HepG2 (cell line): Measurements from ENCODE around the gene ERMARD. TPM values are rescaled to one million over a fixed set of nuclear protein-coding genes. Genes with fewer than 3 reads are reported as not detected.

Experiments
- ATF1 ChIP-seq: IDR thresholded peaks from 2 replicates; pipeline ENCODE4 v1.6.1; 2016; ENCODE audit warnings: mild to moderate bottlenecking, control low read depth
- KMT2A ChIP-seq: sonication (generic); formaldehyde crosslinking; IDR thresholded peaks from 2 replicates; pipeline ENCODE4 v1.4.0; 2020; ENCODE audit warnings: missing genetic modification reagents
- POLR2A ChIP-seq, 2 experiments: IDR thresholded peaks; 2 replicates each; pipeline ENCODE4 v1.6.1; 2011; ENCODE audit warnings: low read depth in 2 of 2, low read length in 2 of 2, mild to moderate bottlenecking in 1 of 2, moderate library complexity in 1 of 2; ENCODE audit not compliant: insufficient read depth in 1 of 2
- ZBTB38 ChIP-seq: sonication (generic); formaldehyde crosslinking; IDR thresholded peaks from 2 replicates; pipeline ENCODE4 v1.5.1; 2020; ENCODE audit warnings: mild to moderate bottlenecking, missing genetic modification reagents
- ZNF501 ChIP-seq: sonication (generic); formaldehyde crosslinking; IDR thresholded peaks from 2 replicates; pipeline ENCODE4 v1.5.1; 2020; ENCODE audit warnings: mild to moderate bottlenecking, moderate library complexity, missing genetic modification reagents
- polyA plus RNA-seq, 8 experiments: library from polyadenylated mRNA; depleted of rRNA in 3 of 8; stranded (reverse) in 7 of 8; unstranded in 1 of 8; fragments of >200 nt; fragmentation: Illumina TruSeq in 4 of 8; extraction: Trizol in 4 of 8; gene quantifications; 2 replicates each; pipeline versions ENCODE4 v1.2.1 to v1.2.3, GENCODE V29; 2011 to 2016; ENCODE audit warnings: low read depth in 4 of 8, missing spikeins in 1 of 8, mixed read lengths in 1 of 8; ENCODE audit not compliant: insufficient read depth in 1 of 8
- total RNA-seq, 5 experiments: library from RNA; depleted of rRNA; stranded (reverse); fragments of >200 nt; fragmentation: Illumina TruSeq; extraction: Trizol; gene quantifications; 2 replicates each; pipeline ENCODE4 v1.2.3, GENCODE V29; 2016; ENCODE audit warnings: low read depth in 1 of 5
- TF ChIP-seq, protein P1 (sequence below), 2 experiments: sonication (generic) in 1 of 2; formaldehyde crosslinking in 1 of 2; IDR thresholded peaks; 2 replicates each; pipeline versions ENCODE4 v1.5.1 to v1.6.1; 2011 to 2020; ENCODE audit warnings: borderline replicate concordance in 1 of 2, low read depth in 1 of 2, low read length in 1 of 2, mild to moderate bottlenecking in 1 of 2, missing genetic modification reagents in 1 of 2, moderate library complexity in 1 of 2
- TF ChIP-seq, protein P2 (sequence below): sonication (generic); formaldehyde crosslinking; IDR thresholded peaks from 2 replicates; pipeline ENCODE4 v1.4.0; 2020; ENCODE audit warnings: mild to moderate bottlenecking, missing genetic modification reagents
- TF ChIP-seq, protein P3 (sequence below): sonication (generic); formaldehyde crosslinking; IDR thresholded peaks from 2 replicates; pipeline ENCODE4 v1.8.0; 2022; ENCODE audit warnings: mild to moderate bottlenecking, missing genetic modification reagents; ENCODE audit not compliant: insufficient replicate concordance
- TF ChIP-seq, protein P4 (sequence below): IDR thresholded peaks from 2 replicates; pipeline ENCODE4 v1.6.1; 2016
- TF ChIP-seq, protein P5 (sequence below): sonication (generic); formaldehyde crosslinking; IDR thresholded peaks from 2 replicates; pipeline ENCODE4 v1.9.0; 2021; ENCODE audit warnings: missing genetic modification reagents, mild to moderate bottlenecking, borderline replicate concordance
- TF ChIP-seq, protein P6 (sequence below): sonication (generic); formaldehyde crosslinking; IDR thresholded peaks from 2 replicates; pipeline ENCODE4 v1.8.1; 2023; ENCODE audit warnings: mild to moderate bottlenecking, inconsistent platforms, moderate library complexity, missing genetic modification reagents, borderline replicate concordance
- TF ChIP-seq, protein P7 (sequence below): sonication (generic); formaldehyde crosslinking; IDR thresholded peaks from 2 replicates; pipeline ENCODE4 v1.4.0; 2020; ENCODE audit warnings: low read depth, mild to moderate bottlenecking, missing genetic modification reagents

ERMARD gene
- total and polyA plus RNA-seq, 2 of the 13 experiments (the other 11 are each of a cell fraction or from before 2014, with no cell fraction given) = 8.8 to 10.7 TPM

DNA sequence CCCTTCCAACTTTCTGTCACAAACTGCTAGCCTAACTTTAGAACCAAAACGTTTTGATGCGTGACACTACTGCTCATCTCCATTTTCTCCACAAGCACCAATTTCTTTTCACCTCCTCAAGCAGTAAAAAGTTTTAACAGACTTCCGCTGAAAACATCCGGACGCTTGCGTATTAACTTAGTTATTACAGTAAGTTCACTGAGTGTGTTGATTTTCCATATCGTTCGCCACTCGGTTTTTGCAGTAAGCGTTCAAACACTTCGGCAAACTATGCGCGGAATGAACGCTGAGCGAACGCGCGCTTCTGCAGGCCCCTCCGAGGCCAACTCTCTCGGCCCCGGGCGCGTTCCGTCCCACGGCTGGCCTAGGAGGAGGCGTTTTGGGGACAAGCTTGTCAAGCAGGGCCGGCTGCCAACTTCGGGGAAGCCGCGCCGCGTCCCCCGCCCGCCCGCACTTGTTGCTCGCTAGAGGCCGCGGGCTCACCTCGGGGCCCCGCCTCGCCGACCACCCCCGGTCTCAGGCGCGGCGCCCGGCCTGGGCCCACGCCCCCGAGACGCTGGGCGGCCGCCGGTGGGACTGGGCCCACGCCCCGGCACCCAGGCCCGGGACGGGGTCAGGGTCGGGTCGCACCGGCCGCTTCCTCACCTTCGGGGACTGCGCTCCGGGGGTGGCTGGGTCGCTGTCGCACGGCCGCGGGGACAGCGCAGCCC lies 28.1 kb upstream of the ERMARD start (continued):
- TF ChIP-seq, protein P1, sequence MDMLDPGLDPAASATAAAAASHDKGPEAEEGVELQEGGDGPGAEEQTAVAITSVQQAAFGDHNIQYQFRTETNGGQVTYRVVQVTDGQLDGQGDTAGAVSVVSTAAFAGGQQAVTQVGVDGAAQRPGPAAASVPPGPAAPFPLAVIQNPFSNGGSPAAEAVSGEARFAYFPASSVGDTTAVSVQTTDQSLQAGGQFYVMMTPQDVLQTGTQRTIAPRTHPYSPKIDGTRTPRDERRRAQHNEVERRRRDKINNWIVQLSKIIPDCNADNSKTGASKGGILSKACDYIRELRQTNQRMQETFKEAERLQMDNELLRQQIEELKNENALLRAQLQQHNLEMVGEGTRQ (IDR thresholded peaks at IDR 0.05; ENCODE audit: low read depth, low read length) = no peak
- TF ChIP-seq, protein P1 (CRISPR knock-in tag; IDR thresholded peaks at IDR 0.05; ENCODE audit: borderline replicate concordance) = no peak
- TF ChIP-seq ZNF501 (CRISPR knock-in tag) = 0 out of 2 replicates have a peak, but pooled peaks have one; percentile 40
- no peak for TF ChIP-seq ATF1
- TF ChIP-seq, protein P2, sequence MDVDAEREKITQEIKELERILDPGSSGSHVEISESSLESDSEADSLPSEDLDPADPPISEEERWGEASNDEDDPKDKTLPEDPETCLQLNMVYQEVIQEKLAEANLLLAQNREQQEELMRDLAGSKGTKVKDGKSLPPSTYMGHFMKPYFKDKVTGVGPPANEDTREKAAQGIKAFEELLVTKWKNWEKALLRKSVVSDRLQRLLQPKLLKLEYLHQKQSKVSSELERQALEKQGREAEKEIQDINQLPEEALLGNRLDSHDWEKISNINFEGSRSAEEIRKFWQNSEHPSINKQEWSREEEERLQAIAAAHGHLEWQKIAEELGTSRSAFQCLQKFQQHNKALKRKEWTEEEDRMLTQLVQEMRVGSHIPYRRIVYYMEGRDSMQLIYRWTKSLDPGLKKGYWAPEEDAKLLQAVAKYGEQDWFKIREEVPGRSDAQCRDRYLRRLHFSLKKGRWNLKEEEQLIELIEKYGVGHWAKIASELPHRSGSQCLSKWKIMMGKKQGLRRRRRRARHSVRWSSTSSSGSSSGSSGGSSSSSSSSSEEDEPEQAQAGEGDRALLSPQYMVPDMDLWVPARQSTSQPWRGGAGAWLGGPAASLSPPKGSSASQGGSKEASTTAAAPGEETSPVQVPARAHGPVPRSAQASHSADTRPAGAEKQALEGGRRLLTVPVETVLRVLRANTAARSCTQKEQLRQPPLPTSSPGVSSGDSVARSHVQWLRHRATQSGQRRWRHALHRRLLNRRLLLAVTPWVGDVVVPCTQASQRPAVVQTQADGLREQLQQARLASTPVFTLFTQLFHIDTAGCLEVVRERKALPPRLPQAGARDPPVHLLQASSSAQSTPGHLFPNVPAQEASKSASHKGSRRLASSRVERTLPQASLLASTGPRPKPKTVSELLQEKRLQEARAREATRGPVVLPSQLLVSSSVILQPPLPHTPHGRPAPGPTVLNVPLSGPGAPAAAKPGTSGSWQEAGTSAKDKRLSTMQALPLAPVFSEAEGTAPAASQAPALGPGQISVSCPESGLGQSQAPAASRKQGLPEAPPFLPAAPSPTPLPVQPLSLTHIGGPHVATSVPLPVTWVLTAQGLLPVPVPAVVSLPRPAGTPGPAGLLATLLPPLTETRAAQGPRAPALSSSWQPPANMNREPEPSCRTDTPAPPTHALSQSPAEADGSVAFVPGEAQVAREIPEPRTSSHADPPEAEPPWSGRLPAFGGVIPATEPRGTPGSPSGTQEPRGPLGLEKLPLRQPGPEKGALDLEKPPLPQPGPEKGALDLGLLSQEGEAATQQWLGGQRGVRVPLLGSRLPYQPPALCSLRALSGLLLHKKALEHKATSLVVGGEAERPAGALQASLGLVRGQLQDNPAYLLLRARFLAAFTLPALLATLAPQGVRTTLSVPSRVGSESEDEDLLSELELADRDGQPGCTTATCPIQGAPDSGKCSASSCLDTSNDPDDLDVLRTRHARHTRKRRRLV (CRISPR knock-in tag) = 0 out of 2 replicates have a peak, but pooled peaks have one; percentile 45
- TF ChIP-seq, protein P3, sequence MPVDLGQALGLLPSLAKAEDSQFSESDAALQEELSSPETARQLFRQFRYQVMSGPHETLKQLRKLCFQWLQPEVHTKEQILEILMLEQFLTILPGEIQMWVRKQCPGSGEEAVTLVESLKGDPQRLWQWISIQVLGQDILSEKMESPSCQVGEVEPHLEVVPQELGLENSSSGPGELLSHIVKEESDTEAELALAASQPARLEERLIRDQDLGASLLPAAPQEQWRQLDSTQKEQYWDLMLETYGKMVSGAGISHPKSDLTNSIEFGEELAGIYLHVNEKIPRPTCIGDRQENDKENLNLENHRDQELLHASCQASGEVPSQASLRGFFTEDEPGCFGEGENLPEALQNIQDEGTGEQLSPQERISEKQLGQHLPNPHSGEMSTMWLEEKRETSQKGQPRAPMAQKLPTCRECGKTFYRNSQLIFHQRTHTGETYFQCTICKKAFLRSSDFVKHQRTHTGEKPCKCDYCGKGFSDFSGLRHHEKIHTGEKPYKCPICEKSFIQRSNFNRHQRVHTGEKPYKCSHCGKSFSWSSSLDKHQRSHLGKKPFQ (CRISPR knock-in tag) = peak; percentile 76
- TF ChIP-seq, protein P4, sequence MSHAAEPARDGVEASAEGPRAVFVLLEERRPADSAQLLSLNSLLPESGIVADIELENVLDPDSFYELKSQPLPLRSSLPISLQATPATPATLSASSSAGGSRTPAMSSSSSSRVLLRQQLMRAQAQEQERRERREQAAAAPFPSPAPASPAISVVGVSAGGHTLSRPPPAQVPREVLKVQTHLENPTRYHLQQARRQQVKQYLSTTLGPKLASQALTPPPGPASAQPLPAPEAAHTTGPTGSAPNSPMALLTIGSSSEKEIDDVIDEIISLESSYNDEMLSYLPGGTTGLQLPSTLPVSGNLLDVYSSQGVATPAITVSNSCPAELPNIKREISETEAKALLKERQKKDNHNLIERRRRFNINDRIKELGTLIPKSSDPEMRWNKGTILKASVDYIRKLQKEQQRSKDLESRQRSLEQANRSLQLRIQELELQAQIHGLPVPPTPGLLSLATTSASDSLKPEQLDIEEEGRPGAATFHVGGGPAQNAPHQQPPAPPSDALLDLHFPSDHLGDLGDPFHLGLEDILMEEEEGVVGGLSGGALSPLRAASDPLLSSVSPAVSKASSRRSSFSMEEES (CRISPR knock-in tag) = no peak
- TF ChIP-seq POLR2A (IDR thresholded peaks at IDR 0.05; ENCODE audit: insufficient read depth in 1 of 2, low read depth in 2 of 2, low read length in 2 of 2) = no peak
- TF ChIP-seq KMT2A = no peak; the same call in 1 of the 2 replicates
- TF ChIP-seq, protein P5, sequence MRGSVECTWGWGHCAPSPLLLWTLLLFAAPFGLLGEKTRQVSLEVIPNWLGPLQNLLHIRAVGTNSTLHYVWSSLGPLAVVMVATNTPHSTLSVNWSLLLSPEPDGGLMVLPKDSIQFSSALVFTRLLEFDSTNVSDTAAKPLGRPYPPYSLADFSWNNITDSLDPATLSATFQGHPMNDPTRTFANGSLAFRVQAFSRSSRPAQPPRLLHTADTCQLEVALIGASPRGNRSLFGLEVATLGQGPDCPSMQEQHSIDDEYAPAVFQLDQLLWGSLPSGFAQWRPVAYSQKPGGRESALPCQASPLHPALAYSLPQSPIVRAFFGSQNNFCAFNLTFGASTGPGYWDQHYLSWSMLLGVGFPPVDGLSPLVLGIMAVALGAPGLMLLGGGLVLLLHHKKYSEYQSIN (CRISPR knock-in tag) = 0 out of 2 replicates have a peak, but pooled peaks have one; percentile 15
- peak; percentile 15; the same call in 1 of the 2 replicates for TF ChIP-seq ZBTB38 (CRISPR knock-in tag)
- TF ChIP-seq, protein P6, sequence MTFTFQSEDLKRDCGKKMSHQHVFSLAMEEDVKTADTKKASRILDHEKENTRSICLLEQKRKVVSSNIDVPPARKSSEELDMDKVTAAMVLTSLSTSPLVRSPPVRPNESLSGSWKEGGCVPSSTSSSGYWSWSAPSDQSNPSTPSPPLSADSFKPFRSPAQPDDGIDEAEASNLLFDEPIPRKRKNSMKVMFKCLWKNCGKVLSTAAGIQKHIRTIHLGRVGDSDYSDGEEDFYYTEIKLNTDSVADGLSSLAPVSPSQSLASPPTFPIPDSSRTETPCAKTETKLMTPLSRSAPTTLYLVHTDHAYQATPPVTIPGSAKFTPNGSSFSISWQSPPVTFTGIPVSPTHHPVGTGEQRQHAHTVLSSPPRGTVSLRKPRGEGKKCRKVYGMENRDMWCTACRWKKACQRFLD = no peak
- TF ChIP-seq, protein P7, sequence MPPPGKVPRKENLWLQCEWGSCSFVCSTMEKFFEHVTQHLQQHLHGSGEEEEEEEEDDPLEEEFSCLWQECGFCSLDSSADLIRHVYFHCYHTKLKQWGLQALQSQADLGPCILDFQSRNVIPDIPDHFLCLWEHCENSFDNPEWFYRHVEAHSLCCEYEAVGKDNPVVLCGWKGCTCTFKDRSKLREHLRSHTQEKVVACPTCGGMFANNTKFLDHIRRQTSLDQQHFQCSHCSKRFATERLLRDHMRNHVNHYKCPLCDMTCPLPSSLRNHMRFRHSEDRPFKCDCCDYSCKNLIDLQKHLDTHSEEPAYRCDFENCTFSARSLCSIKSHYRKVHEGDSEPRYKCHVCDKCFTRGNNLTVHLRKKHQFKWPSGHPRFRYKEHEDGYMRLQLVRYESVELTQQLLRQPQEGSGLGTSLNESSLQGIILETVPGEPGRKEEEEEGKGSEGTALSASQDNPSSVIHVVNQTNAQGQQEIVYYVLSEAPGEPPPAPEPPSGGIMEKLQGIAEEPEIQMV (CRISPR knock-in tag) = no peak
